GM18907 (cell line): ENCODE results near the gene DHX34.
"Not testable (repeated sequence)": the region's sequence is repeated elsewhere in the genome, so short reads cannot be mapped to it uniquely, and the experiment has no call there.

Experiments used
- ATAC-seq: cut with Tn5 transposase; IDR thresholded peaks from one replicate; pipeline ENCODE4 v1.9.1; 2021; ENCODE audit warnings: mild to moderate bottlenecking, moderate library complexity; ENCODE audit not compliant: unreplicated experiment

Gene DHX34

DNA sequence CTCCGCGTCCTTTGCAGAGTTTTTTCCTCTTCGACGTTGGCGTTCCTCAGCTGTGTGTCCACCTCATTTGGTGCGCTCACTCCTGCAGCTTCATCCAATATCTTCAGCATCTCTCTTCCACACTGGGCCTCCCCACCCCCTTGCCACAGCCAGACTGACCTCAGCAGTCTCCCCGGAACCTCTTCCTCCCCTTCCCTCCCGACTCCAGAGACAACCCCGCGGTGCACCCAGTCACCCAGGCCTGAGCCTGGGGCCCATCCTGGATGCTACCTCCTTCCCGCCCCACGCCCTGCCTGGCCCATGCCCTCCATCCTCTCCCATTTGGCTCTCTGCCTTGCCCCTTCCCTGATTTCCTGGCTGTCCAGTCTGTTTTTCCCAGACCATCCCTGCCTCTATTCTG is 25.2 kb upstream of the DHX34 start:
- ATAC-seq, result no peak

DNA sequence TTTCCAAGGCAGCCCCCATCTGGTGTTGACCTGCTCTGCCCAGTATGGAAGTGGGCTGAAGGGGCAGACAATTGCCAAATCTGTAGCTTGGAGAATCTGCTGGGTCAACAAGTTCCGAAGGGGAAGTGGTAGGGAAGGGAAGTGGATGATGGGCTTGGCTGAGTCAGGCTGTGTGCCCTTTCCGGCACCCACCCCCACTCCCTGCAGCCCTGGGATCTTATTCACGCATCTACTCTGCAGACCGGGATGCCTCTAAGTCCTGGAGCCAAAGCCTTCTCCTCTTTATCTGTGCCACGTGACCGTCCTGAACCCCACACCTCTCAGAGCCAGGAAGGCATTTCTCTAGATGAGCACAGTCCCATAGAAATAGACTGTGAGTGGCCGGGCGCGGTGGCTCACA is 24.6 kb upstream of the DHX34 start:
- no peak for ATAC-seq

DNA sequence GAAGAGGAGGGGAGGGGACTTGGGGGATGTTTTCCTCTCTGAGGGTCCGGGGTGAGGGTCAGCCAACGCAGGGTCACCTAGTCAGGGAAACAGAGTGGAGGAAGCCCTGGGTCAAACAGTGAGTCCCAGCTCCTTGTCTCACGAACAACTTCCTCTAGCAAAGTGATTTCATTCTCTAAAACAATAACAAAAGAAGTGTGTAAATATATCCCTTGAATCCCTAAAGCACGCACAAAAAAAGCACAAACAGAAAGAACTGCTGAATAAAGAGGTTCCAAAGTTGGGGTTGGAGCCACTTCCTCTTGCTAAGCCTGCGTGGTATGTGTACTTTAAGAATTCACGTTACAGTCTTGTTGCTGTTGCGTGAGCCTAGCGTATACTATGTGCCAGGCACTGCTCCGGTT is 18.6 kb upstream of the DHX34 start:
- ATAC-seq, result no peak

DNA sequence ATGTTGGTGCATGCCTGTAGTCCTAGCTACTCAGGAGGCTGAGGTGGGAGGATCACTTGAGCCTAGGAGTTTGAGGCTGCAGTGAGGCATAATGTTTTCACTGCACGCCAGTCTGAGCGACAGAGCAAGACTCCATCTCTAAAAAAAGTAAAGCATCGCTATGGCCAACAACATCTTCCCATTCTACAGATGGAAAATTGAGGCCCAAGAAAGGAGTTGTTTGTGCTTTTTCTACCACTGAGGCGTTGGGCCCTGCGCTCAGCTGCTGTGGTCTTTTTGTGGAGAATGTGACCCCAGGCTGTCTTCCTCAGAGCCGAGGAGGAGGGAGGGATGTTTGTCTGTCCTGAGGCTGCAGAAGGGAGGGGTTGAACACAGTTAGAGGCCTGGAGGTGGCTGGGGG is 17.6 kb upstream of the DHX34 start:
- no peak for ATAC-seq

DNA sequence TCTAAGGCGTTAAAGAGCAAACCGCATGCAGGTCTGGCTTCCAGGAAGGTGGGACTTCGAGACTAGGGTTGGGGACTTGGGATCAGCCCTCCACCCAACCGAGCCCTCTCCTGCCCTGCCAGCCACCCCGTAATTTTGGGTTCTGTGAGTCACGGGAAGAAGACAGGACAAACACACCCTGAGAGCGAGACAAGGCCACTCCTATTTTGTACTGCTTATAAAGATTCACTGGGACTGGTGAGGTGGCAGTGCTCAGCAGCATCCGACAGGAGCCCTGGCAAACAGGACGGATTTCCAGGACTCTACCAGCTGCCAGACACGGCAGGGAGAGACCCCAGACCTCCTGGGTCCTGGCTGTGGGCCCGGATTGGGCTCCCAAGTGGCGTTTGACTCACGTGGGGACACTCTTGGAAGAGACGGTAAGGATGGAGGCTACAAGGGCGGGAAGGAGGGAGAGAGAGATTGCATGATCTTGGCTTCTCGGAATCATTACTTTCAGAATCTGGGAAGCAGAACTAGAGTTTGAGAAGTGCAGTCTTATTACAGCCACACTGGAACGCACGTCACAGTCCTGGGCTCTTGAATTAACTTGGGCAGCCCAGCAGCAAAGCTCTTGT is 17.1 kb upstream of the DHX34 start, which contains the start of gene C5AR2:
Gene C5AR2, plus strand, starts transcription at position 245 of the 617 bp plus-strand sequence. CDS start 8,625 bp downstream, outside the sequence.
- no peak for ATAC-seq

DNA sequence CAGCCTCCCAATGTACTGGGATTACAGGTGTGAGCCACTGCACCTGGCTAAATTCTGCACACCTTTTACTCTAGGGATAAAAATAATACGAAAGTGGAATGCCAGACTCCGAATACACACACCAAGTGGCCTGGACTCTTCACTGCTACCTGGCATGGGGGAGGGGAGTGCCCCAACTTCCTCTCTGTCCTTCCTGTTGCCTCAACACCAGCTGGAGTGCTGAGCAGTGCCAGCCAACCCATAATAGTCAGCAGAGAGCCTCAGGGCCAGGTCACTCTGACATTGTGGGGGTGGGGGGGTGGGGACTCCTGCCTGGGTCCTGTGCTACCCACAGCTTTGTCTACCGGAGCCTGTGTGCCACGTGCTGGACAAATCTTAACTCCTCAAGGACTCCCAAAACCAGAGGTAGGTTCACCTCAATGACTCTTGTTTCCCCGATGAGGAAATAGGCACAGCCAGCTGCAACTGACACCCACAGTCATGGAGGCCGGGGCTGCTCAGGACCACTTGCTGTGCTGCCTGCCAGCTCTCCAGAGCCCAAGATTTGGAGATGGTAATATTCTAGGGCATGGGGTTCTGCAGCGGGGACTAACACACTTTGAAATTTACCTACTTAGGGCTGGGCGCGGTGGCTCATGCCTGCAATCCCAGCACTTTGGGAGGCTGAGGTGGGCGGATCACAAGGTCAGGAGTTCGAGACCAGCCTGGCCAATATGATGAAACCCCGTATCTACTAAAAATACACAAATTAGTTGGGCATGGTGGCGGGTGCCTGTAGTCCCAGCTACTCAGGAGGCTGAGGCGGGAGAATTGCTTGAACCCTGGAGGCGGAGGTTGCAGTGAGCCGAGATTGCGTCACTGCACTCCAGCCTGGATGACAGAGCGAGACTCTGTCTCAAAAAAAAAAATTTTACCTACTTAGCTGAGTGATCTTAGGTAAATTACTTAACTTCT is 12.1 kb upstream of the DHX34 start:
- ATAC-seq, result not testable (repeated sequence)

DNA sequence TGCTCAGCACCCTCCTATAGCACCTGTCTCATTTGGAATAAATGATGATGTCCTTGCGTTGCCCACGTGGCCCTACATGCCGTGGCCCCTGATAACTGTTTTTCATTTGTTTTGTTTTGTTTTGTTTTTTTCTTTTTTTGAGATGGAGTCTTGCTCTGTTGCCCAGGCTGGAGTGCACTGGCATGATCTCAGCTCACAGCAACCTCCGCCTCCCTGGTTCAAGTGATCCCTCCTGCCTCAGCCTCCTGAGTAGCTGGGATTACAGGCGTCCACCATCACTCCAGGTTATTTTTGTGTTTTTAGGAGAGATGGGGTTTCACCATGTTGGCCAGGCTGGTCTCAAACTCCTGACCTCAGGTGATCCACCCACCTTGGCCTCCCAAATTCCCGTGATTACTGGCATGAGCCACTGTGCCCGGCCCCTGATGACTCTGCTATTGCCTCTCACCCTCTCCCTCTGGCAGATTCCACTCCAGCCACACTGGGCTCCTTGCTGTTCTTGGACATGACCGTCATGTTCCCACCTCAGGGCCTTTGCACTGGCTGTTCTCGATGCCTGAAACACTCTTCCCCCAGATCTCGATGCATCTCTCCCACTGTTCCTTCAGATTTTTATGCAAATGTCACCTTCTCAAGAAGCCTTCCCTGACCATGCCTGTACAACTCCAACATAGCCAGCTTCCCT is 9.8 kb upstream of the DHX34 start:
- no peak for ATAC-seq

DNA sequence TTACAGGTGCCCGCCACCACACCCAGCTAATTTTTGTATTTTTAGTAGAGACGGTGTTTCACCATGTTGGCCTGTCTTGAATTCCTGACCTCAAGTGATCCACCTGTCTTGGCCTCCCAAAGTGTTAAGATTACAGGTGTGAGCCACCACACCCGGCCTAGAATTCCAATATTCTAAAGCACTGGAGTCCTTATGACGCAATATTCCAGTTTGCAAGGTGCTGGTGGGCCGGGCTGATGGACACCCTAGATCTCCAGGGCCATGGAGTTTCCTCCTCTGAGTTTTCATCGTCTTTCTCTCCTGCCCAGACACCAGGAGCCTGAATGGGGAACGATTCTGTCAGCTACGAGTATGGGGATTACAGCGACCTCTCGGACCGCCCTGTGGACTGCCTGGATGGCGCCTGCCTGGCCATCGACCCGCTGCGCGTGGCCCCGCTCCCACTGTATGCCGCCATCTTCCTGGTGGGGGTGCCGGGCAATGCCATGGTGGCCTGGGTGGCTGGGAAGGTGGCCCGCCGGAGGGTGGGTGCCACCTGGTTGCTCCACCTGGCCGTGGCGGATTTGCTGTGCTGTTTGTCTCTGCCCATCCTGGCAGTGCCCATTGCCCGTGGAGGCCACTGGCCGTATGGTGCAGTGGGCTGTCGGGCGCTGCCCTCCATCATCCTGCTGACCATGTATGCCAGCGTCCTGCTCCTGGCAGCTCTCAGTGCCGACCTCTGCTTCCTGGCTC is 8.5 kb upstream of the DHX34 start:
- ATAC-seq, result no peak

DNA sequence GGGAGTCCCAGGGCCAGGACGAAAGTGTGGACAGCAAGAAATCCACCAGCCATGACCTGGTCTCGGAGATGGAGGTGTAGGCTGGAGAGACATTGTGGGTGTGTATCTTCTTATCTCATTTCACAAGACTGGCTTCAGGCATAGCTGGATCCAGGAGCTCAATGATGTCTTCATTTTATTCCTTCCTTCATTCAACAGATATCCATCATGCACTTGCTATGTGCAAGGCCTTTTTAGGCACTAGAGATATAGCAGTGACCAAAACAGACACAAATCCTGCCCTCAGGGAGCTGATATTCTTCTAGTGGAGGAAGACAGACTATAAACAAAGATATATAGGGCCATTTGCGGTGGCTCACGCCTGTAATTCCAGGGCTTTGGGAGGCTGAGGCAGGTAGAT is 7.4 kb upstream of the DHX34 start:
- ATAC-seq, result no peak

DNA sequence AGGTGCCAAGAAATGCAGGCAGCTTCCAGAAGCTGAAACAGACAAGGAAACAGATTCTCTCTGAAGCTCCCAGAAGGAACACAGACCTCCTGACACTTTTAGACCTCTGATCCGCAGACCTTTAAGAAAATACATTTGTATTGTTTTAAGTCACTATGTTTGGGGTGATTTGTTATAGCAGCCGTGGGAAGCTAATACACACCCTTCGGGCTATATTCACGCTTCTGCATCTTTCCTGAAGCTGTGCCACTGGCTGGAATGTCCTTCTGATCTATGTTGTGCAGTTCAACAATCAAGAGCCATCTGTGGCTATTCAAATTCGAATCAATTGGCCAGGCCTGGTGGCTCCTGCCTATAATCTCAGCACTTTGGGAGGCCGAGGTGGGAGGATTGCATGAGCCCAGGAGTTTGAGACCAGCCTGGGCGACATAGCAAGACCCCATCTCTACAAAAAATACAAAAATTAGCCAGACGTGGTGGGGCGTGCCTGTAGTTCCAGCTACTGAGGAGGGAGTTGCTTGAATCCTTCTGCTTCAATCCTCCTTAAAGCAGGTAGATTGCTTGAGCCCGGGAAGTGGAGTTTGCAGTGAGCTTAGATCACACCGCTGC is 5.8 kb upstream of the DHX34 start:
- no peak for ATAC-seq

DNA sequence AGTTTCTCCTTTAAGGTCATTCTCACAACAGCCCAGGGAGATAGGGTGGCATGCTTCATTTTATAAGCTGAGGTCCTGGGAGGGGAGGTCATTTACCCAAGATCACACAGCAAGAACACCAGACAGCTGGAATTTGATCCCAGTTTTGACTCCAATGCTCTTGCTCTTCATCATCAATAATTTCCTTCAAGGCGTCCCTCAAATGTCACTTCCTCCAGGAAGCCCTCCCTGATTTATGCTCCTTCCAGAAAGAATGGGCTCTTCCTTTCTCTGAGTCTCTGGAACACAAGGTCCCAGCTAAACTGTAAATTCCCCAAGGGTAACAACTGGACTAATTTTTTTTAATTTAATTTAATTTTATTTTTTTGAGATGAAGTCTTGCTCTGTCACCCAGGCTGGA is 4.7 kb upstream of the DHX34 start:
- ATAC-seq, result no peak

DNA sequence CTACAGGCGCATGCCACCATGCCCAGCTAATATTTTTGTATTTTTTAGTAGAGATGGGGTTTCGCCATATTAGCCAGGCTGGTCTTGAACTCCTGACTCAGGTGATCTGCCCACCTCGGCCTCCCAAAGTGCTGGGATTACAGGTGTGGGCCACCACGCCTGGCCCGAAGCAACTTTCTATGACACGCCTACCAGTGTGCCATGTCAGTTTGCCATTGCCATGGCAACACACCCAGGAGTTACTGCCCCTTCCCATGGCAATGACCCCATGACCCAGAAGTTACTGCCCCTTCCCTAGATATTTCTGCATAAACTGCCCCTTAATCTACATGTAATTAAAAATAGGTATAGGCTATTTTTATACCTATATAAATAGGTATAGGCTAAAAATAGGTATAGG is 3.1 kb upstream of the DHX34 start:
- ATAC-seq, result not testable (repeated sequence)

DNA sequence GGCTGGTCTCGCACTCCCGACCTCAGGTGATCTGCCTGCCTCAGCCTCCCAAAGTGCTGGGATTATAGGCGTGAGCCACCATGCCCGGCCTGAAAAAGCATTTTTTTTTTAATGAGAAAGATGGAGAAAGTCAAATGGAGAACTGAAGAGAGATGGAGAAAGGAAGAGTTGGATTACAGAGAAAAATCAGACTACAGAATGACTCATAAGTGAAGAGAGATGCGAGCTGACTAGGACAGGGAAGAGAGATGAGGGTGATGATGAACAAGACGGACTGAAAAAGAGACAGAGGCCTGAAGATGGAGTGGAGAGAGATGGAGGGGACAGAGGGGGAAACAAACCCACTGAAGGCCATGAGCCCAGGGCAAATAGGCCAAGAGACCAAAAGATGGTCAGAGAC is 1.5 kb downstream of the DHX34 start:
- ATAC-seq, result no peak

DNA sequence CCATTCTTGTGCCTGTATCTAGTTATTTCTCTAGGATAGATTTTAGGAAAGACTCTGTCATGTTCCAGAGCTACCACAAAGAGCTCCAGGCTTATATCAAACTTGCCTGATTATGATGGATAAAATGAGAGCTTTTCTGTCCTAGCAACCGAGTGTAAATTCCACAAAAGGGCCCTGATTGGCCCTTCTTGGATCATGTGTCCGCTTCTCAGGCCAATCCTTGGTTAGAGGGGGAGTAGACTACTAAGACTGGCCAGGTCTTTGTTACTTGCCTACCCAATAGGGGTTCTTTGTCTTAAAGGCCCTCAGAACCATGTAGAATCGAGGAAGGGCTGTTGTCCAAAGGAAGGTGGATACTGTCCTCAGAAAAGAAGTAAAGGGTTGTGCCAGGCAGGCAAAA is 2.4 kb downstream of the DHX34 start:
- ATAC-seq, result no peak

DNA sequence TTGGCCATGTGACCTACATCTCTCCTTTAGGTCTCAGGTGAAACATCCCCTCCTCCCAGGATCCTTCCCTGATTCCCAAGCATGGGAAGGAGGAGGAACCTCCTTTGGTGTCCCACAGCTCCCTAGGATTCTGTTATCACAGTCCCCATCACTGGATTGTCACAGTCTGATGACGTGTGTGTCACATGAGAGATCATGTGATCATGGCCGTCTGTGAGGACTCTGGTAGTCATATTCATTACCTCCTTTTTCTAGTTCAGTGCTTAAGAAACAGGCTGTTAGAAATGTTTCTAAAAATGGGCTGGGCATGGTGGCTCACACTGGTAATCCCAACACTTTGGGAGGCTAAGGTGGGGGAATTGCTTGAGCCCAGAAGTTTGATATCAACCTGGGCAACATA is 3.0 kb downstream of the DHX34 start:
- ATAC-seq, result no peak

DNA sequence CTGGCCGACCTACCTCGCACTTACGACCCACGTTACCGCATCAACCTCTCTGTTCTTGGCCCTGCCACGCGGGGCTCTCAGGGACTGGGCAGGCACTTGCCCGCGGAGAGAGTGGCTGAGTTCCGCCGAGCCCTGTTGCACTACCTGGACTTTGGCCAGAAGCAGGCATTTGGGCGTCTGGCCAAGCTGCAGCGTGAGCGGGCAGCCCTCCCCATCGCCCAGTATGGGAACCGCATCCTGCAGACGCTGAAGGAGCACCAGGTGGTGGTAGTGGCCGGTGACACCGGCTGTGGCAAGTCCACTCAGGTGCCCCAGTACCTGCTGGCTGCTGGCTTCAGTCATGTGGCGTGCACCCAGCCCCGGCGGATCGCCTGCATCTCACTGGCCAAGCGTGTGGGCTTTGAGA is 4.2 kb downstream of the DHX34 start:
- no peak for ATAC-seq

DNA sequence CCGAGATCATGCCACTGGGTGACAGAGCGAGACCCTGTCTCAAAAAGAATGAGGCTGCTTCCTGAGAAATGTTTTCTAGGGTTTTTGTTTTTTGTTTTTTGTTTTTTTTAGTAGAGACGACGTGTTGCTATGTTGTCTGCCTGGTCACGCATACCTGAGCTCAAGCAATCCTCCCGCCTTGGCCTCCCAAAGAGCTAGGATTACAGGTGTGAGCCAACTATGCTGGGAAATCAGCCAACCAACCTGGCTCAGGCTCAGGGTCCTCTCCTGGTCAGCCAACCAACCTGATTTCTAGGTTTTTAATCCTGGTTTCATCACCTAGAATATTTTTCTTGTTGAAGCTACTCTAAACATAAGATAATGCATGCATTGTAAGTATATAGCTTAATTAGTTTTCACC is 7.8 kb downstream of the DHX34 start:
- ATAC-seq, result no peak

DNA sequence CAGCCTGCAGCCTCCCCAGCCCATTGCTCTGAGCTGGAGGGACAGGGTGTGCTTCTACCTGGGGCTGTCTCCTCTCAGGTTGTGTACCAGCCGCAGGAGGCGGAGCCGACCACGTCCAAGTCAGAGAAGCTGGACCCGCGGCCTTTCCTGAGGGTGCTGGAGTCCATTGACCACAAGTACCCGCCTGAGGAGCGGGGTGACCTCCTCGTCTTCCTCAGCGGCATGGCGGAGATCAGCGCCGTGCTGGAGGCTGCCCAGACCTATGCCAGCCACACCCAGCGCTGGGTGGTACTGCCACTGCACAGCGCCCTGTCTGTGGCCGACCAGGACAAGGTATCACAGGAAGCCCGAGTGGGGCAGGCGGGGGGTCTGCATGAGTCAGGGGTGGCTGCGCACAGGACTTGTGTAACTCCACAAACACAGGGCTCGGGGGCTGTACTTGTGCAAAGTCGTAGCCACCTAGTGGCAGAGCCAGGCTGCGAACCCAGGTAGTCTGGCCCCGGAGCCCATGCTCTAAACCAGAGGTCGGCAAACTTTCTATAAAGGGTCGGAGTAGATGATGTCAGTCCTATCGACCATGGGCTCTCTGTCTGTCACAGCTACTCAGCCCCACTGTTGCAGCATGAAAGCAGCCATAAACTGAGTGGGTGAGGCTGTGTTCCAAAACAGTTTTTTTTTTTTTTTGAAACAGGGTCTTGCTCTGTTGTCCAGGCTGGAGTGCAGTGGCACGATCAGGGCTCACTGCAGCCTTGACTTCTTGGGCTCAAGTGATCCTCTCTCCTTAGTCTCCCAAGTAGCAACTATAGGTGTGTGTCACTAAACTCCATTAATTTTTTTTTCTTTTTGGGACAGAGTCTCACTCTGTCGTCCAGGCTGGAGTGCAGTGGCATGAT is 8.9 kb downstream of the DHX34 start:
- no peak for ATAC-seq

DNA sequence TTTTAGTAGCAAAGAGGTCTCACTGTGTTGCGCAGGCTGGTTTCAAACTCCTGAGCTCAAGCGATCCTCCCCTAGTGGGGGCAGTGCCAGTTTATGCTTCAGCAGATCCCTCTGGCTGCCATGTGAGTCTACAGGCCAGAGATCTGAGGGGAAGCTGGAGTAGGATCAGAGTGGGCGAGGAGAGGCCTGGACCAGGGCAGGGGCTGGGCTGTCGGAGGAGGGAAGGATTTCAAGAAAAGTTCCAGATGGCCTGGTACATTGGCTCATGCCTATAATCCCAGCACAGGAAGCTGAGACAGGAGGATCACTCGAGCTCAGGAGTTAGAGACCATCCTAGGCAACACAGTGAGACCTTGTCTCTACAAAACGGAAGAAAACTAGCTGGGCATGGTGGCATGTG is 9.8 kb downstream of the DHX34 start:
- no peak for ATAC-seq

DNA sequence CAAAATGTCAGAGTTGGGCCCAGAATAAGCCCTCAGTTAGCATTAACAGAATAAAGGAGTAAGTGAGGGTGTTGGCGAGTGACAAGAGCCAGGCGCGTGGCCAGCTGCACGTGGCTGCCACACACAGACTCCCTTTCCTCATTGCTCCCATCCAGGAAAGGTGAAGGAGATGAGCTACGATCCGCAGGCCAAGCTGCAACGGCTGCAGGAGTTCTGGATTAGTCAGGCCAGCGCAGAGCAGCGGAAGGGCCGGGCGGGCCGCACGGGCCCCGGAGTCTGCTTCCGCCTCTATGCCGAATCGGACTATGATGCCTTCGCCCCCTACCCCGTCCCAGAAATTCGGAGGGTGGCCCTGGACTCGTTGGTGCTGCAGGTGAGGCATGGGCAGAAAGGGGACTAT is 13.2 kb downstream of the DHX34 start:
- ATAC-seq, result no peak
